MM.1S (cell line): Measurements from ENCODE around the gene WDR48.

ENCODE experiments used
- DNase-seq: peaks from one replicate; pipeline ENCODE4 v3.0.0-alpha.2; 2015
- H2AFZ ChIP-seq: fragments of 300-600 bp; sonication (generic); 2 replicates; pipeline ENCODE4 v1.6.0; 2016; ENCODE audit warnings: antibody characterized with exemption, low read length
- H3F3A ChIP-seq: fragments of 300-600 bp; sonication (generic); 2 replicates; pipeline ENCODE4 v1.6.1; 2016; ENCODE audit warnings: mild to moderate bottlenecking, antibody characterized with exemption, low read length, moderate library complexity, mixed read lengths; ENCODE audit not compliant: insufficient read depth
- H3K27ac ChIP-seq: fragments of 300-600 bp; sonication (generic); 2 replicates; pipeline ENCODE4 v1.5.1; 2016; ENCODE audit warnings: mild to moderate bottlenecking, low read length
- H3K27me3 ChIP-seq: fragments of 300-600 bp; sonication (generic); replicated peaks from 2 replicates; pipeline ENCODE4 v1.6.0; 2016; ENCODE audit warnings: low read length; ENCODE audit not compliant: insufficient read depth
- H3K36me3 ChIP-seq: fragments of 300-600 bp; sonication (generic); replicated peaks from 2 replicates; pipeline ENCODE4 v1.6.1; 2016; ENCODE audit warnings: mild to moderate bottlenecking, low read length, mixed read lengths; ENCODE audit not compliant: insufficient read depth
- H3K4me1 ChIP-seq: fragments of 300-600 bp; sonication (generic); 2 replicates; pipeline ENCODE4 v1.6.1; 2016; ENCODE audit warnings: low read length, mixed read lengths
- H3K4me2 ChIP-seq: fragments of 300-600 bp; sonication (generic); 2 replicates; pipeline ENCODE4 v1.6.0; 2016; ENCODE audit warnings: low read depth, low read length
- H3K4me3 ChIP-seq: fragments of 300-600 bp; sonication (generic); 2 replicates; pipeline ENCODE4 v1.5.1; 2016; ENCODE audit warnings: low read length, mixed read lengths
- H3K79me2 ChIP-seq: fragments of 300-600 bp; sonication (generic); 2 replicates; pipeline ENCODE4 v1.6.1; 2016; ENCODE audit warnings: mixed run types, low read length, mixed read lengths
- H3K9ac ChIP-seq: fragments of 300-600 bp; sonication (generic); 2 replicates; pipeline ENCODE4 v1.6.1; 2016; ENCODE audit warnings: low read length, mixed read lengths
- H3K9me2 ChIP-seq: fragments of 300-600 bp; sonication (generic); replicated peaks from 2 replicates; pipeline ENCODE4 v1.6.1; 2016; ENCODE audit warnings: mild to moderate bottlenecking, low read length, mixed read lengths; ENCODE audit not compliant: insufficient read depth
- H3K9me3 ChIP-seq: fragments of 300-600 bp; sonication (generic); replicated peaks from 2 replicates; pipeline ENCODE4 v1.6.1; 2016; ENCODE audit warnings: mild to moderate bottlenecking, low read length, mixed read lengths; ENCODE audit not compliant: insufficient read depth
- H4K20me1 ChIP-seq: fragments of 300-600 bp; sonication (generic); 2 replicates; pipeline ENCODE4 v1.6.1; 2016; ENCODE audit warnings: mild to moderate bottlenecking, low read length, moderate library complexity, mixed read lengths; ENCODE audit not compliant: insufficient read depth
- EZH2 ChIP-seq: fragments of 300-600 bp; sonication (generic); optimal IDR thresholded peaks from 2 replicates; pipeline ENCODE3; 2017; ENCODE audit warnings: low read depth, mild to moderate bottlenecking, antibody characterized with exemption, low read length, mixed read lengths
- EZH2phosphoT487 ChIP-seq: fragments of 300-600 bp; sonication (generic); IDR thresholded peaks from 2 replicates; pipeline ENCODE4 v1.6.1; 2018; ENCODE audit warnings: antibody characterized with exemption, low read length
- TF ChIP-seq, protein P1 (sequence below): fragments of 300-600 bp; sonication (generic); IDR thresholded peaks from 2 replicates; pipeline ENCODE4 v1.5.1; 2016; ENCODE audit warnings: antibody characterized with exemption, low read length, mixed read lengths

WDR48 gene

DNA sequence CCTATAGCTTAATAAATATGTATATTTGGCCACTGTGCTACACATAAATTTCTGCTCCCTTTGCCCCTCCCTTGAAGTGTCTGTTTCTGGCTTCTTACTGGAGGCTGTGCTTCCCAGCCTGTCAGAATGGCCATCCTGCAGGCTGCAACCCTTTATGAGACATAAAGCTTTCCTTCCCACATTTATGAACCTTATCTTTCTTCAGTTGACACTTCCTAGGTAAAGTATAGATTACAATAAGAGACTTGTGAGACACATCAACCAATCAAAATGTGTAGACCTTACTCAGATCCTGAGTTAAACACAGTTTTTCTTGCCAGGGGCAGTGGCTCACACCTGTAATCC is 29.6 kb upstream of the WDR48 start:
- no peaks in the 10 kb centered on the region for H3K36me3 ChIP-seq
- no peaks in the 10 kb centered on the region for H3K79me2 ChIP-seq
- no peak overlapping the region for H3K9ac ChIP-seq
- no peaks in the 10 kb centered on the region for H3K27me3 ChIP-seq
- no peak overlapping the region for H3K27ac ChIP-seq
- TF ChIP-seq EZH2, result no peak
- no peak for TF ChIP-seq EZH2phosphoT487
- TF ChIP-seq, protein P1, sequence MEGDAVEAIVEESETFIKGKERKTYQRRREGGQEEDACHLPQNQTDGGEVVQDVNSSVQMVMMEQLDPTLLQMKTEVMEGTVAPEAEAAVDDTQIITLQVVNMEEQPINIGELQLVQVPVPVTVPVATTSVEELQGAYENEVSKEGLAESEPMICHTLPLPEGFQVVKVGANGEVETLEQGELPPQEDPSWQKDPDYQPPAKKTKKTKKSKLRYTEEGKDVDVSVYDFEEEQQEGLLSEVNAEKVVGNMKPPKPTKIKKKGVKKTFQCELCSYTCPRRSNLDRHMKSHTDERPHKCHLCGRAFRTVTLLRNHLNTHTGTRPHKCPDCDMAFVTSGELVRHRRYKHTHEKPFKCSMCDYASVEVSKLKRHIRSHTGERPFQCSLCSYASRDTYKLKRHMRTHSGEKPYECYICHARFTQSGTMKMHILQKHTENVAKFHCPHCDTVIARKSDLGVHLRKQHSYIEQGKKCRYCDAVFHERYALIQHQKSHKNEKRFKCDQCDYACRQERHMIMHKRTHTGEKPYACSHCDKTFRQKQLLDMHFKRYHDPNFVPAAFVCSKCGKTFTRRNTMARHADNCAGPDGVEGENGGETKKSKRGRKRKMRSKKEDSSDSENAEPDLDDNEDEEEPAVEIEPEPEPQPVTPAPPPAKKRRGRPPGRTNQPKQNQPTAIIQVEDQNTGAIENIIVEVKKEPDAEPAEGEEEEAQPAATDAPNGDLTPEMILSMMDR, result no peak
- no peak overlapping the region for H3K4me3 ChIP-seq
- H2AFZ ChIP-seq, result no peak overlapping the region
- no peaks in the 10 kb centered on the region for H4K20me1 ChIP-seq
- no peaks in the 10 kb centered on the region for H3K9me3 ChIP-seq
- no peaks in the 10 kb centered on the region for H3F3A ChIP-seq
- DNase-seq, result no peak
- H3K4me2 ChIP-seq, result no peak overlapping the region
- no peaks in the 10 kb centered on the region for H3K4me1 ChIP-seq
- H3K9me2 ChIP-seq, result no peaks in the 10 kb centered on the region

DNA sequence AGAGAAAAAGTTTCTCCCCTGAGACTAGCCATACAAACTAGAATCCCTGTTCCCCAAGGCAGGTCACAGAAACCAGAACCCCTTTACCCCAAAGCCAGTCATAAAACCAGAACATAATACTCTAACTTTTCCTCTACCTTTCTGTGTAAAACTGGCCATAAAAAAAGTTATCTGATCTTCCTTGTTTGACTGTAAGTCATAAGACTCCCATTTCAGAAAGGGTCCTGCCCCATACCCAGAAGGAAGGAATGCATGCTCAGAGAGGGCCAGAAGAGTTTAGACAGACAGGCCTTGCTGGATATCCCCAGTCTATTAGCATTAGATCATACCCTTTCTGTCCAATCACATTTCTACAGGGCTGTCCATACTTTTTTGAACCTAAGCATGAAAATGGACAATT is 27.3 kb upstream of the WDR48 start:
- no peak for TF ChIP-seq EZH2phosphoT487
- TF ChIP-seq EZH2, result no peak
- TF ChIP-seq, protein P1, result no peak
- H3K9me2 ChIP-seq, result no peaks in the 10 kb centered on the region
- no peak for DNase-seq
- no peak overlapping the region for H3K4me2 ChIP-seq
- no peak overlapping the region for H3K9ac ChIP-seq
- no peaks in the 10 kb centered on the region for H3K4me1 ChIP-seq
- H3K27ac ChIP-seq, result no peak overlapping the region
- no peaks in the 10 kb centered on the region for H3F3A ChIP-seq
- H3K27me3 ChIP-seq, result no peaks in the 10 kb centered on the region
- H3K9me3 ChIP-seq, result no peaks in the 10 kb centered on the region
- no peak overlapping the region for H2AFZ ChIP-seq
- no peaks in the 10 kb centered on the region for H3K79me2 ChIP-seq
- no peaks in the 10 kb centered on the region for H4K20me1 ChIP-seq
- no peaks in the 10 kb centered on the region for H3K36me3 ChIP-seq
- no peak overlapping the region for H3K4me3 ChIP-seq

DNA sequence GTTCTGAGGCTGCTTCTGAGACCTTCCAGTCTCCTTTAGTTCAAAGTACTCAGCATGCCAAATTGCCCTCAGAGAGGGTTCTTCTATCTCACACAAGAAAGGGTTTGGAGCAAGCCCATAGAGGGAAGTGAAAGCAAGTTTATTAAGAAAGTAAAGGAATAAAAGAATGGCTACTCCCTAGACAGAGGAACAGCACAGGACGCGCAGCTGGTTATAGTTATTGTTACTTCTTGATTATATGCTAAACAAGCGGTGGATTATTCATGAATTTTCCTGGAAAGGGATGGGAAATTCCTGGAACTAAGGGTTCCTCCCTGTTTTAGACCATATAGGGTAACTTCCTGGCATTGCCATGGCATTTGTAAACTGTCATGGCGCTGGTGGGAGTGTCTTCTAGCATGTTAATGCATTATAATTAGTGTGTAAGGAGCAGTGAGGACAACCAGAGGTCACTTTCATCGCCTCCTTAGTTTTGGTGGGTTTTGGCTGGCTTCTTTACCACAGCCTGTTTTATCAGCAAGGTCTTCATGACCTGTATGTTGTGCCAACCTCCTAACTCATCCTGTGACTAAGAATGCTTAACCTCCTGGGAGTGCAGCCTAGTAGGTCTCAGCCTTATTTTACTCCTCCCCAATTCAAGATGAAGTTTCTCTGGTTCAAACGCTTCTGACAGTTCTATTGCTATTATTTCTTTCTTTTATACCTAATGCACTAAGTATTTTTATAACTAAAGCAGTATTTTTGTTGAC is 26.4 kb upstream of the WDR48 start:
- no peaks in the 10 kb centered on the region for H3K36me3 ChIP-seq
- no peak for DNase-seq
- no peak overlapping the region for H3K4me2 ChIP-seq
- no peak for TF ChIP-seq EZH2phosphoT487
- no peak for TF ChIP-seq EZH2
- TF ChIP-seq, protein P1, result no peak
- no peaks in the 10 kb centered on the region for H3K9me3 ChIP-seq
- no peaks in the 10 kb centered on the region for H3K27me3 ChIP-seq
- H3K4me1 ChIP-seq, result no peaks in the 10 kb centered on the region
- no peaks in the 10 kb centered on the region for H3K79me2 ChIP-seq
- H3K9me2 ChIP-seq, result no peaks in the 10 kb centered on the region
- H4K20me1 ChIP-seq, result no peaks in the 10 kb centered on the region
- H3K9ac ChIP-seq, result no peak overlapping the region
- H3K27ac ChIP-seq, result no peak overlapping the region
- no peaks in the 10 kb centered on the region for H3F3A ChIP-seq
- no peak overlapping the region for H2AFZ ChIP-seq
- no peak overlapping the region for H3K4me3 ChIP-seq
